ENCODE data around the gene CDH10.

Gene CDH10

DNA sequence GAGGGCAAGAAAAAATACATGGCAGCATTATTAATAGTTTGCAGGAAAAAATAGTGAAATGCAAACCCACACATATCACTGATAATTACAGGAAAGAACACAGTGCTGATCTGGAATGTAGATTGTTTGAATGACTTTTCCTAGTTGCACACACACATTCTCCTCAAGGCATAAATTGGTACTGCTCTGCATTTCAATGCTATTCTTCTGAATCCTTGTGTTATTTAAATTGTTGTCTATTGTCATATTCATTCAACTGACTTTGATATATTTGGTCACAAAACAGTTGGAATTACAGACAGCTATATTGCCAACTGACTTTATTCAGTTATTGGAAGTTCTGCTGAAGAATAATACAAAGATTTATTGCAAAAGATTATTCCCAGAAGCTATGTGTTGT lies 139.5 kb downstream of the CDH10 start:
- TF ChIP-seq, protein P1, sequence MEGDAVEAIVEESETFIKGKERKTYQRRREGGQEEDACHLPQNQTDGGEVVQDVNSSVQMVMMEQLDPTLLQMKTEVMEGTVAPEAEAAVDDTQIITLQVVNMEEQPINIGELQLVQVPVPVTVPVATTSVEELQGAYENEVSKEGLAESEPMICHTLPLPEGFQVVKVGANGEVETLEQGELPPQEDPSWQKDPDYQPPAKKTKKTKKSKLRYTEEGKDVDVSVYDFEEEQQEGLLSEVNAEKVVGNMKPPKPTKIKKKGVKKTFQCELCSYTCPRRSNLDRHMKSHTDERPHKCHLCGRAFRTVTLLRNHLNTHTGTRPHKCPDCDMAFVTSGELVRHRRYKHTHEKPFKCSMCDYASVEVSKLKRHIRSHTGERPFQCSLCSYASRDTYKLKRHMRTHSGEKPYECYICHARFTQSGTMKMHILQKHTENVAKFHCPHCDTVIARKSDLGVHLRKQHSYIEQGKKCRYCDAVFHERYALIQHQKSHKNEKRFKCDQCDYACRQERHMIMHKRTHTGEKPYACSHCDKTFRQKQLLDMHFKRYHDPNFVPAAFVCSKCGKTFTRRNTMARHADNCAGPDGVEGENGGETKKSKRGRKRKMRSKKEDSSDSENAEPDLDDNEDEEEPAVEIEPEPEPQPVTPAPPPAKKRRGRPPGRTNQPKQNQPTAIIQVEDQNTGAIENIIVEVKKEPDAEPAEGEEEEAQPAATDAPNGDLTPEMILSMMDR (IDR thresholded peaks at IDR 0.05; ENCODE audit: low read length, missing control alignments): no peak
- no peak overlapping the region for H3K4me3 ChIP-seq (replicated peaks; ENCODE audit: low read depth, low read length)
- no peak for DNase-seq (ENCODE audit: low read depth)

DNA sequence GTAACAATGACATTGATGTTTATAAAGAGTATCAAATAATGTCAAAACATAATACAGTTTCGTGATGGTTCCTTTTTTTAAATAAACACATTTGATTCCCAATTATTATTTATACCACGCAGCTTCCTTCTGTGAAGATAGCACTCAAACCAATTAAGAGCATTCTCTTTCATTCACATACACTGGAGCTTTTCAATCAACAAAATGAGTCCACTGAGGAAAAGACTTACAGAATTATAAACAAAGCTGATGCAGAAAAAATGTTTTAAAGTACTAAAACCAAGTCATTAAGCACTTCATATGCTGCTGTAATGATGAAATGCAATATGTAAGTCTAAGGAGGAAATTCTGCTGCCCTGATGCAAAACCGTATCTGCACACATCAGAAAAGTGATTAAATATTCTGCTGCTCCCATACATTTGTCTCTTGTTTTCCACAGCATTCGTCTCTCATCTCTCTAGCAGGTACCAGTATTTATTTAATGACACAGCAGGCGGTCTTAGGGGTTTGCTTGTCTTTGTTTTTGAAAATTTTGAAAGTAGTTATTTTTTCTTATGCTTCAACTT lies 147.1 kb downstream of the CDH10 start:
- DNase-seq (ENCODE audit: low read depth): no peak
- TF ChIP-seq, protein P1 (IDR thresholded peaks at IDR 0.05; ENCODE audit: low read length, missing control alignments): no peak
- no peak overlapping the region for H3K4me3 ChIP-seq (replicated peaks; ENCODE audit: low read depth, low read length)

DNA sequence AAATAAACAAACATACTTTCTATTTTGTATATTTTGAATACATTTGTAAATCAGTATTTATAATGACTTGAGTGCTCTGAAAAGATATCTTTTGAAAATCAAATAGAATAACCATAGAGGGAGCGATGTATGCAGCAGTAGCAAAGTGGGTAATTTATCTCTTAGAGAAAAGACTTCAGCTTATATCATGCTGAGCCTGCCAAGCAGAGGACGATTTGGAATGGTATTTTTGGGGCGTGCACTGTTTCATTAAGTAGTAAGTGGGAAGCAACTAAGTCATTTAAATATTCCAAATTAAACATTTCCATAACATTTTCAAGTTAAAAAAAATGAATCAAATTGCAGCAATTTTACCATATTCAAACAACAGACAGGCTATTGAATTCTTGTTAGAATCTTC lies 147.6 kb downstream of the CDH10 start:
- DNase-seq (ENCODE audit: low read depth): no peak
- no peak overlapping the region for H3K4me3 ChIP-seq (replicated peaks; ENCODE audit: low read depth, low read length)
- TF ChIP-seq, protein P1 (IDR thresholded peaks at IDR 0.05; ENCODE audit: low read length, missing control alignments): no peak

DNA sequence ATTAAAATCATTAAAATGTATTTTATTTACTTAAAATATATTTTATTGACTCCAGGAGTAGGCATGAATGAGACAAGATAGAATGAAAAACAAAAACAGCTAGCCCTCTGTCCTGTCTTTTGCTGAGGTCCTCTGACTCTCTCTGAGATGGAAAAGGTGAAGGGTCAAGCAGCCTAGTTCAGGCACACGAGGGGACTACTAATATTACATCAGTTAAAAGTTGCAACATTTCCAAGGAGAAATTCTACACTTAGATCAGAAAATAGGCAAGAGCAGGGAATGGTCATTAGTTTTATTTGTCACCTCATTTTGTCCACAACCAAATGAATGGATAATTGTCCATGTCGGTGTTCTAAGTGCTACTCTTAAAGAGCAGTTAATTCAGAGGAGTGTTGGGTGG lies 148.5 kb downstream of the CDH10 start:
- DNase-seq (ENCODE audit: low read depth): no peak
- TF ChIP-seq, protein P1 (IDR thresholded peaks at IDR 0.05; ENCODE audit: low read length, missing control alignments): no peak
- H3K4me3 ChIP-seq (replicated peaks; ENCODE audit: low read depth, low read length): no peak overlapping the region

DNA sequence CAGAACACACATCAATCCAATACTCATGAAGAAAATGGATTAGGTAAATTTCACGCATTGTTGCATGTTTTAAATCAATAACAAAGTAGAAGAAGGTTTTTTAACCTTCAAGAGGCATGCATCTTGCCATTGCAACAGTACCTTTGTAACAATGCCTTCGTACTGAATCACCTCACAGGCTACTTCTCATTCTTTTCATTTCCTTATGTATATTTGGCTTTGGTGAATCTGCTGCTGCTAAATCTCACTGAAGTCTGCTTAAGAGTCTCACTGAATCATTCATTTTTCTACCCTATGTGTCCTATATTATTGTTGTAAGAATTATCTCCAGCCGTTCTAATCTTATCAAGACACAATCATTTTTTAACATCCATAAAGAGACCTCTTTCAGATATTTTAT lies 152.5 kb downstream of the CDH10 start:
- DNase-seq (ENCODE audit: low read depth): no peak
- H3K4me3 ChIP-seq (replicated peaks; ENCODE audit: low read depth, low read length): no peak overlapping the region
- TF ChIP-seq, protein P1 (IDR thresholded peaks at IDR 0.05; ENCODE audit: low read length, missing control alignments): no peak

DNA sequence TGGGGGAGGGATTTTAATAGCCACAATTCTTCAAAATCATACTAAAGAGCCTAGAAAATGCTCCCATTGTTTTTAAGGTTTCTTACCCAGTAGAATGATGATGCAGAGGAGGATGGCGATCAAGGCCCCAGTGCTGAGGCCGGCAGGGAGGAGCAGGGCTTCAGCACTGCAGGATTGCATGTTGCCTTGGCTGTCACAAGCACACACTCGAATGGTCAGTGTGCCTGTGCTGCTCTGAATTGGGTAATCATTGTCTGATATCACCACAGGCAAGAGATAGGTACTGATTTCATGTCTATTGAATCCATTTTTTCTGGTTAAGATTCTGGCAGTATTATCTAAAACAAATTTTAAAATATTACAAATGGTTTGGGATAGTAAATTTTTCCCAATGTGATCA lies 153.3 kb downstream of the CDH10 start:
- no peak for DNase-seq (ENCODE audit: low read depth)
- no peak overlapping the region for H3K4me3 ChIP-seq (replicated peaks; ENCODE audit: low read depth, low read length)
- TF ChIP-seq, protein P1 (IDR thresholded peaks at IDR 0.05; ENCODE audit: low read length, missing control alignments): no peak

All from fibroblast of pulmonary artery (primary cell).